Activated naive CD4-positive, alpha-beta T cell treated with anti-CD3 and anti-CD28 coated beads, Interleukin-2, amount 50 U/mL, for 16 hours (primary cell): ENCODE data around the gene GPR39.
"Not testable (repeated sequence)": the region's sequence is repeated elsewhere in the genome, so short reads cannot be mapped to it uniquely, and the experiment has no call there.

Experiments
- DNase-seq: peaks from one replicate; pipeline ENCODE4 v3.0.0-alpha.2; 2020

Gene GPR39

GRCh38 chr2:132503701-132504100, 87.1 kb downstream of the GPR39 start:
- DNase-seq, result no peak

- no peak for DNase-seq
Measured at GRCh38 chr2:132515010-132515409, 98.4 kb downstream of the GPR39 start.

- no peak for DNase-seq
Measured at GRCh38 chr2:132517386-132517785, 100.8 kb downstream of the GPR39 start.

- DNase-seq, result no peak
Measured at GRCh38 chr2:132518302-132518701, 101.7 kb downstream of the GPR39 start.

GRCh38 chr2:132519566-132519965, 103.0 kb downstream of the GPR39 start:
- DNase-seq, result no peak

GRCh38 chr2:132521341-132521740, 104.7 kb downstream of the GPR39 start:
- DNase-seq, result no peak

GRCh38 chr2:132522901-132523300, 106.3 kb downstream of the GPR39 start:
- DNase-seq, result no peak

- not testable (repeated sequence) for DNase-seq
Measured at GRCh38 chr2:132537061-132537460, 120.5 kb downstream of the GPR39 start.

- no peak for DNase-seq
Measured at GRCh38 chr2:132538331-132538855, 121.8 kb downstream of the GPR39 start.

- DNase-seq, result no peak
Measured at GRCh38 chr2:132540166-132540565, 123.6 kb downstream of the GPR39 start.

GRCh38 chr2:132542953-132543569, 126.5 kb downstream of the GPR39 start:
- DNase-seq, result no peak

GRCh38 chr2:132544006-132544630, 127.5 kb downstream of the GPR39 start:
- DNase-seq, result no peak

GRCh38 chr2:132547090-132547687, 130.6 kb downstream of the GPR39 start:
- peak; percentile 19 for DNase-seq

- DNase-seq, result no peak
Measured at GRCh38 chr2:132549935-132550670, 133.5 kb downstream of the GPR39 start.

GRCh38 chr2:132550946-132551345, 134.3 kb downstream of the GPR39 start:
- no peak for DNase-seq

- DNase-seq, result no peak
Measured at GRCh38 chr2:132557694-132558093, 141.1 kb downstream of the GPR39 start.

- no peak for DNase-seq
Measured at GRCh38 chr2:132559326-132559725, 142.7 kb downstream of the GPR39 start.

GRCh38 chr2:132559921-132560320, 143.3 kb downstream of the GPR39 start:
- DNase-seq, result no peak

- DNase-seq, result no peak
Measured at GRCh38 chr2:132560562-132560961, 144.0 kb downstream of the GPR39 start.

- DNase-seq, result no peak
Measured at GRCh38 chr2:132562245-132562644, 145.6 kb downstream of the GPR39 start.

GRCh38 chr2:132564065-132564464, 147.5 kb downstream of the GPR39 start:
- DNase-seq, result no peak

- no peak for DNase-seq
Measured at GRCh38 chr2:132566379-132566778, 149.8 kb downstream of the GPR39 start.

- DNase-seq, result no peak
Measured at GRCh38 chr2:132567682-132568081, 151.1 kb downstream of the GPR39 start.

GRCh38 chr2:132568656-132569055, 152.1 kb downstream of the GPR39 start:
- no peak for DNase-seq
